Measurements from ENCODE around the gene CPNE7. TPM values are rescaled to one million over a fixed set of nuclear protein-coding genes. Genes with fewer than 3 reads are reported as not detected.

The CPNE7 gene
- total and polyA plus RNA-seq, 2 of the 13 experiments (the other 11 are each of a cell fraction or from before 2014, with no cell fraction given), result 0.59 TPM; not detected in 1

- intact Hi-C loops (cut with micrococcal nuclease; ENCODE audit: unreplicated experiment), result no loop called here
- Histone ChIP-seq H3K9ac (ENCODE audit: insufficient read depth, low read depth, low read length) (peak within 1 kb of the TSS; percentile 100), H3K4me1 (ENCODE audit: insufficient read depth, low read length) (peaks cover 69% of the 10 kb centered on the region), H3K79me2 (ENCODE audit: insufficient read depth, low read length) (peaks cover 25% of the 10 kb centered on the region), H3K27ac (ENCODE audit: extremely low read length, insufficient read depth, low read length) (peak within 1 kb of the TSS; percentile 98), H2AFZ (ENCODE audit: low read length) (no peak within 1 kb of the TSS), H3K4me3 (replicated peaks in 1 of 3; ENCODE audit: insufficient read depth in 1 of 3, low read depth in 2 of 3, low read length in 3 of 3) (peak within 1 kb of the TSS; percentile 96 to 97 (median 97)), H3K4me2 (ENCODE audit: low read depth, low read length) (peak within 1 kb of the TSS; percentile 97), H3K9me3 (ENCODE audit: low read length) (no peaks in the 10 kb centered on the region), H3K36me3 (replicated peaks in 1 of 2; ENCODE audit: control insufficient read depth in 1 of 2, insufficient read depth in 2 of 2, low read length in 2 of 2) (peaks cover 33 to 51% of the 10 kb centered on the region in 2 experiments), H3K27me3 (ENCODE audit: control insufficient read depth in 1 of 2, insufficient read depth in 2 of 2, low read length in 2 of 2) (no peaks in the 10 kb centered on the region), H4K20me1 (ENCODE audit: insufficient read depth, low read length) (peaks cover 49% of the 10 kb centered on the region)
- ATAC-seq (peak; percentile 81), FAIRE-seq (no peak), DNase-seq (ENCODE audit: low spot score) (peak; percentile 95)
- BruUV-seq (replicated peaks), result no TSS peak
- ChIA-PET POLR2A (interaction anchor here (1.6 kb wide), 1 partner anchor 52 kb away, joined by 4 read pairs; no protein-coding TSS in a partner anchor), CTCF (ENCODE audit: low intra/inter-chr PET ratio, low total read pairs) (no interaction called here)
- in situ Hi-C loops (cut with HindIII; ENCODE audit: extremely low pct_ligation_motif_present, low pct_unique_long_range_greater_than_20kb), result no loop called here
- 1% methylated on average over 16 of the region's 87 CpGs for WGBS (ENCODE audit: low lambda C conversion rate)
- no peak for TF ChIP-seq MAFG (CRISPR knock-in tag; IDR thresholded peaks at IDR 0.05)
- peak; percentile 86 for TF ChIP-seq NR0B2 (CRISPR knock-in tag; IDR thresholded peaks at IDR 0.05)
- TF ChIP-seq U2AF2 (IDR thresholded peaks at IDR 0.05; ENCODE audit: low read depth, low read length), result no peak
- TF ChIP-seq ZFP36L1 (CRISPR knock-in tag; IDR thresholded peaks at IDR 0.05), result peak; percentile 71
- peak; percentile 83 for TF ChIP-seq MTERF4 (CRISPR knock-in tag; IDR thresholded peaks at IDR 0.05)
- no peak for TF ChIP-seq ZNF841 (CRISPR knock-in tag; IDR thresholded peaks at IDR 0.05; ENCODE audit: borderline replicate concordance)
- TF ChIP-seq ZSCAN31 (CRISPR knock-in tag; IDR thresholded peaks at IDR 0.05; ENCODE audit: low read depth), result peak; percentile 64; the same call in 1 of the 2 replicates
- TF ChIP-seq ZEB1 (IDR thresholded peaks at IDR 0.05; ENCODE audit: insufficient replicate concordance, low read depth), result no peak
- TF ChIP-seq NFYB (CRISPR knock-in tag; IDR thresholded peaks at IDR 0.05), result peak; percentile 94
- TF ChIP-seq ZNF672 (CRISPR knock-in tag; IDR thresholded peaks at IDR 0.05), result no peak
- no peak for TF ChIP-seq ZSCAN22 (CRISPR knock-in tag; IDR thresholded peaks at IDR 0.05)
- no peak; the same call in 1 of the 2 replicates for TF ChIP-seq ZSCAN5A (CRISPR knock-in tag; IDR thresholded peaks at IDR 0.05; ENCODE audit: borderline replicate concordance)
- TF ChIP-seq ZNF24 (IDR thresholded peaks at IDR 0.05), result no peak; the same call in 1 of the 2 replicates
- peak; percentile 100 for TF ChIP-seq RBFOX2 (IDR thresholded peaks at IDR 0.05; ENCODE audit: low read depth, low read length)
- peak; percentile 76 for TF ChIP-seq ZNF746 (CRISPR knock-in tag; IDR thresholded peaks at IDR 0.05)
- TF ChIP-seq SMYD3 (CRISPR knock-in tag; IDR thresholded peaks at IDR 0.05), result no peak
- no peak for TF ChIP-seq ZXDC (CRISPR knock-in tag; IDR thresholded peaks at IDR 0.05)
- peak; percentile 70; the same call in 1 of the 2 replicates for TF ChIP-seq SRY (CRISPR knock-in tag; IDR thresholded peaks at IDR 0.05)
- TF ChIP-seq ZNF460 (CRISPR knock-in tag; IDR thresholded peaks at IDR 0.05; ENCODE audit: borderline replicate concordance), result peak; percentile 19; the same call in 1 of the 2 replicates
- peak; percentile 95 for TF ChIP-seq DMAP1 (CRISPR knock-in tag; IDR thresholded peaks at IDR 0.05)
Observed at GRCh38 chr16:89560378-89561141, 15.0 kb upstream of the CPNE7 start, which contains the start of gene RPL13. Gene RPL13, plus strand, starts transcription at chr16:89560682. Its CDS starts 278 bp downstream, at chr16:89560960.

Measured in HepG2 (cell line).